H54 (cell line): ENCODE results near the gene IZUMO2.
"Not testable (repeated sequence)": the region's sequence is repeated elsewhere in the genome, so short reads cannot be mapped to it uniquely, and the experiment has no call there.

ENCODE experiments used
- DNase-seq: peaks from one replicate; pipeline ENCODE4 v3.0.0; 2011; ENCODE audit warnings: low spot score, mixed read lengths; ENCODE audit not compliant: insufficient read length
- FAIRE-seq: peaks from 3 replicates; lab custom pipeline; 2011; peaks lifted over from hg19 to GRCh38; lab: Jason Lieb, UNC

IZUMO2 gene

DNA sequence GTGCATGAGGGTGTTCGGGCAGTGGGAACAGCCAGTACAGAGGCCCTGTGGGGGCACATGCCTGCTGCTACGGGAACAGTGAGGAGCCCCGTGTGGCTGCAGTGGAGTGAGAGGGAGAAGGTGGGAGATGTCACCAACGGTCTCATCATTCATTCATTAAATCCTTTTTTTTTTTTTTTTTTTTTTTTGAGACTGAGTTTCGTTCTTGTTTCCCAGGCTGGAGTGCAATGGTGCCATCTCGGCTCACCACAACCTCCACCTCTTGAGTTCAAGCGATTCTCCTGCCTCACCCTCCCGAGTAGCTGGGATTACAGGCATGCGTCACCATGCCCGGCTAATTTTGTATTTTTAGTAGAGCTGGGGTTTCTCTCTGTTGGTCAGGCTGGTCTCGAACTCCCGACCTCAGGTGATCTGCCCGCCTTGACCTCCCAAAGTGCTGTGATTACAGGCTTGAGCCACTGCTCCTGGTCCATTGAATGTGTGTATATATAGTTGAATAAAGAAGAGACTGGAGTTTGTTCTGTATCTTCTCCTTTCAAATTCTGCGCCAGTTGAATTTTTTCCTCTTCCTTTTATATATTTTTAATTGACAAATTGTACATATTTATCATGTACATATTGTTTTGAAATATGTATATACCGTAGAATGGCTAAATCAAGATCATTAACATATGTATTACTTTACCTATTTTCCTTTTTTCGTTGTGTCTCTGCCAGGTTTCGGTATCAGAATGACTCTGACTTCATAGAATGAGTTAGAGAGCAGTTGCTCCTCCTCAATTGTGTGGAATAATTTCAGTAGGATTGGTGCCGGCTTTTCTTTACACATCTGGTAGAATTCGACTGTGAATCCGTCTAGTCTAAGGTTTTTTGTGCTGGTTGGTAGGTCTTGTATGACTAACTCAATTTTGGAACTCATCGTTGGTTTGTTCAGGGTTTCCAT, 28.0 kb downstream of the IZUMO2 start:
- DNase-seq, FAIRE-seq: not testable (repeated sequence)

DNA sequence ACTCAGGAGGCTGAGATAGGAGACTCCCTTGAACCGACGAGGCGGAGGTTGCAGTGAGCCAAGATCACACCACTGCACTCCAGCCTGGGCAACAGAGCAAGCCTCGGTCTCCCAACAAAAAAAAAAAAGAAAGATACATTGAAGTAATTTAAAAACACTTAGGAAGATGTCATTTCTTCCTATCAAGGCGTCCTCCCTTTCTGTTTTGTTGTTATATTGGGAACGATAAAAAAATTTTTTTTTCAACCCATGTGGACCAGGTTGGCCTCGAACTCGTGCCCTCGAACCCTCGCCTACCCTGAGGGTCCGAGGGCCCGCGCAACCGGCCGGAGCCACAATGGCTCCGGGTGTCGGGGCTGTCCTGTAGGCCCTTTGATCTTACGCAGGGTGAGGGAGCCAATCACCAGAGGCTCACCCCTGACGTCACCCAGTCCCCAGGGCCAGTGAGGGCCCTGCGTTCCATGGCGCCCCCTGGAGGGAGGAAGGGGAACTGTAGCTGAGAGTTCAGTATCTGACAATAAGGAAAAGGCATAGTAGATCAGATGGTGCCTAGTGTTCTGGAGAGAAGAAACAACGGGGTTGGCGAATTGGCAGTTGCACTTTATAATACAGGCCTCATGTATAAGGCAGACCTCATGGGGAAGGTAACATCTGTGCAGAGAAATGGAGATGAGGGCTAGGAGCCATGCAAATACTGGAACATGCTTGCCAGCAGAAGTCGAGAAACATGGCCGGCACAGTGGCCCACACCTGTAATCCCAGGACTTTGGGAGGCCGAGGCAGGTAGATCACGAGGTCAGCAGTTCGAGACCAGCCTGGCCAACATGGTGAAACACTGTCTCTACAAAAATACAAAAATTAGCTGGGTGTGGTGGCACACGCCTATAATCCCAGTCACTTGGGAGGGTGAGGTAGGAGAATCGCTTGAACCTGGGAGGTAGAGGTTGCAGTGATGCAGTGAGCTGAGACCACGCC, 29.3 kb downstream of the IZUMO2 start:
- FAIRE-seq, DNase-seq: not testable (repeated sequence)

- DNase-seq: not testable (repeated sequence)
Measured at GRCh38 chr19:50104012-50104411, 59.1 kb downstream of the IZUMO2 start.

DNA sequence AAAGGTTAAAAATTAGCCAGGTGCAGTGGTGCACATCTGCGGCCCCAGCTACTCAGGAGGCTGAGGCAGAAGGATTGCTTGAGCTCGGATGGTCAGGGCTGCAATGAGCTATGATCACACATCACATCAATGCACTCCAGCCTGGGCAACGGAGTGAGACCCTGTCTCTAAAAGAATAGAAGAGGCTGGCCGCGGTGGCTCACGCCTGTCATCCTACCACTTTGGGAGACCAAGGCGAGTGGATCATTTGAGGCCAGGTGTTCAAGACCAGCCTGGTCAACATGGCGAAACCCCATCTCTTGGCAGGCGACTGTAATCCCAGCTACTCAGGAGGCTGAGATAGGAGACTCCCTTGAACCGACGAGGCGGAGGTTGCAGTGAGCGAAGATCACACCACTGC, 59.7 kb downstream of the IZUMO2 start:
- FAIRE-seq, DNase-seq: not testable (repeated sequence)

More at GRCh38 chr19:50104012-50104411, 59.1 kb downstream of the IZUMO2 start:
- FAIRE-seq: not testable (repeated sequence)
